CD1c-positive myeloid dendritic cell (primary cell): ENCODE measurements around the gene CRY2.

Experiments
- DNase-seq: peaks from one replicate; pipeline ENCODE4 v3.0.0-alpha.2; 2016; ENCODE audit errors: extremely low spot score

Gene CRY2

DNA sequence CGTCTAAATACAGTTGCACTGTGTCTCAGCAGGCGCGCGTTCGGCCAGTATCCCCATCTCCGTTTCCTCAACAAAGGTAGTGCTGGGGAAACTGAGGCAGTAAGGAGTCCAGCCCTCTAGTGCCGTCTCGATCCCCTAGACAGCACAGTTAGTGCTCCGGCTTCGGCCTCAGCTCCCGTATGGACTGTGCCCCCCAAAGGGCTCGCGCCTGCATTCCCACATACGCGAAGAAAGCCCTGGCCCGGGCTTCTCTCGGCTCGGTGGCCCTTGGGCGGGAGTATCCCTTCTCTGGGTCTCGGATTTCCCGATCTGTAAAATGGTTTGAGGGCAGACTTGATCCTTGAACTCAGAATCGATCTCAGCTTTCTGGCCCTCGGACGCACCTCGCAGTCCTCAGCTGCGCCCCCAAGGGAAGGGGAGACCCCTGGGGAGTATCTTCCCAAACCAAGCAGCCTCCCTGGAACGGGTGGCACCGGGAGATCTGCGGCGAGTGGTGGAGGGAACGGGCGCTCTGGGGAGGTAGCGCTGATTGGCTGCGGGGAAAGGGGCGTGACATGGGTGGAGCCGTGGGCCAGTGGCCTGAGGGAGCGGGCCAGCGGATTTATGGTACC is 71.2 kb downstream of the CRY2 start:
- DNase-seq = peak; percentile 80

DNA sequence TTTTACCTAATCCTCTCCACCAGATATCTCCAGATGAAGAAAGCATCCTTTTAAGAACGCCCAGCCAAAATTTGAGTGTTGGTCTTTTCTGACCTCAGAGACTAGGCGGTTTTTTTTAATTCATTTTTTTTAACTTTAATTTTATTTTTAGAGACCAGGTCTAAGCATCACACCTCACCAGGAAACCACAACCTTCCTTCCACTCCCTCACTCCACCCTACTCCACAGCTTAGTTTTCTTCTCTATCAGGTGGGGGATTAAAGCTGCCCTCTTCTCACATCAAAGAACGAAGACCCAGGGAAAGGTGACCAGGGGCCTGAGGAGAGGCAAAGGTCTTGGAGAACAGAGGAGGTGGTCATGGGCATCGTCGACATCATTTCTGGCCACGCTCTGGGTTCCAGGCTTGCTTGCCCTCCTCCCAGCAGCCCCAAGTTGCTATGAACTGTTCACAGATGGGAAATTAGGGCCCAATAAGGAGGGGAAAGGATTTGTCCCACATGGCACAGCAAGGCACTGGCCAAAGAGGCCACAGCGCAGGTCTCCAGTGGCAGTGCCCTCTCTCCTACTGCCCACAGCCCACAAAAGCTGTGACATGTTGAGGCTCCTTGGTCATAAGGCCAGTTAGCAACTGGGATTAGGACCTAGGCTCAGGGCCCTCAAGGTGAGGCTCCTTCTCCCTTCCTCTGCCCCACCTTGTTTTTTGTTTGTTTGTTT is 71.8 kb downstream of the CRY2 start:
- no peak for DNase-seq

DNA sequence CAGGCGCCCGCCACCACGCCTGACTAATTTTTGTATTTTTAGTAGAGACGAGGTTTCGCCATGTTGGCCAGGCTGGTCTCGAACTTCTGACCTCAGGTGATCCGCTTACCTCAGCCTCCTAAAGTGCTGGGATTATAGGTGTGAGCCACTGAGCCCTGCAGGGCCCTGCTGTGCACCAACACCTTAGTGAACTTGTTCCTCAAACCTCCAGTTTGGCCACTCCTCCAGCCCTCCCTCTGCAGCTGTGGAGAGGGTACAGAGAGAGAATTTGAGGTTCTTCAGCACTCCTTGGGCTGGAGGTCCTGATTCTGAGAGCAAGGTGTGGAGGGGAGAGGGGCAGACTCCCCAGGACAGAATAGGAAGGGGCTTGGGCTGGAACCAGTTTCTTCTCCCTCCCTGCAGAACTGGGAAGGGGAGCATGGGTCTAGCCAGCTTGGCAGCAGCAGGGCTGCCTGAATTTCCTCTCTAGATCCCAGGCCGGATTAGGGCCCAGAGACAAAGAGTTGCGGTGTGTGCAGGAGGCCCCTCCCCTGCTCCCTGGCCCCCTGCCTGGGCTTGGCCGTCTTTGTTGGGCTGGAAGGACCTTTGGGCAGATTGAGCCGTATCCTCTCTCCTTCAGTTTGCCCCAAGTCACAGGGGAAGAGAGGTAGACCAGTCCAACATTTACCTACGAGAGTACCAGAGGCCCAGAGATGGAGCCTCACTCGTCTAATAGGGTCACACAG is 72.7 kb downstream of the CRY2 start:
- no peak for DNase-seq

DNA sequence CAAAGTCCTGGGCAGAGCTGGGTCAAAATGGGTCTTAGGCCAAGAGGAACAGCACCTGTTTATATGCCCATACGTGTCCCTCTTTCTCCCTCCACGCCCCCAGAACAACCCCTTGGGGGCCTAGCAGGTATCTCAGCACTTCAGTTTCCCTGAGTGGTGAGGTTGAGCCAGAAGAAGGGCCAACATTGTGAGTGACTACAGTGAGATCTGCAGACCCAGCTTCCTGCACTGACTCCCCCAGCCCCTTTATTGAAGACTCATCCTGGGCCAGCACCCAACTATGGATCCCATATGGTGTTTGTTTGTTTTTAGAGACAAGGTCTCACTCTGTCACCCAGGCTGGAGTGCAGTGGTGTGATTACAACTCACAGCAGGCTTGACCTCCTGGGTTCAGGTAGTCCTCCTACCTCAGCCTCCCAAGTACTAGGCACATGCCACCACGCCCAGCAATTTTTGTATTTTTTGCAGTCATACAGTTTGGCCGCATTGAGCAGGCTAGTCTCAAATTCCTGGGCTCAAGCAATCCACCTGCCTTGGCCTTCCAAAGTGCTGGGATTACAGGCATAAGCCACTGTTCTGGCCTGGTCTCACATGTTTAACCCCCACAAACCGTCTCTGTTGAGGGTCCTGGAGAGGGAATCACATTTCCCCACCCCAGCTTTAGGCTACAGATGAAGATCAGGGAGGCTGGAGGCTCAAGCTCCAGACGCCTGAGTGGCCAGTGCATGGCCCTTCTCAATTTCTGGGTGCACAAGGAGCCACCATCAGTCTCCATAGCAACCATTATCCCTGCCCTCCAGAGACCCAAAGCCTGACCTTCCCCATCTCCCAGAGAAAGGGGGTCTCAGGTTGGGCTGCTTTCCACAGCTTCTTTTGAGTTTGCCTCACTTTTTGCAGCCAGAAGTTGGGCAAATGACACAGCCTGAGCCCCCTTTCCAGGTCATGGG is 73.5 kb downstream of the CRY2 start:
- no peak for DNase-seq

- no peak for DNase-seq
These were observed 74.5 kb downstream of the CRY2 start for GRCh38 chr11:45921561-45922424.

DNA sequence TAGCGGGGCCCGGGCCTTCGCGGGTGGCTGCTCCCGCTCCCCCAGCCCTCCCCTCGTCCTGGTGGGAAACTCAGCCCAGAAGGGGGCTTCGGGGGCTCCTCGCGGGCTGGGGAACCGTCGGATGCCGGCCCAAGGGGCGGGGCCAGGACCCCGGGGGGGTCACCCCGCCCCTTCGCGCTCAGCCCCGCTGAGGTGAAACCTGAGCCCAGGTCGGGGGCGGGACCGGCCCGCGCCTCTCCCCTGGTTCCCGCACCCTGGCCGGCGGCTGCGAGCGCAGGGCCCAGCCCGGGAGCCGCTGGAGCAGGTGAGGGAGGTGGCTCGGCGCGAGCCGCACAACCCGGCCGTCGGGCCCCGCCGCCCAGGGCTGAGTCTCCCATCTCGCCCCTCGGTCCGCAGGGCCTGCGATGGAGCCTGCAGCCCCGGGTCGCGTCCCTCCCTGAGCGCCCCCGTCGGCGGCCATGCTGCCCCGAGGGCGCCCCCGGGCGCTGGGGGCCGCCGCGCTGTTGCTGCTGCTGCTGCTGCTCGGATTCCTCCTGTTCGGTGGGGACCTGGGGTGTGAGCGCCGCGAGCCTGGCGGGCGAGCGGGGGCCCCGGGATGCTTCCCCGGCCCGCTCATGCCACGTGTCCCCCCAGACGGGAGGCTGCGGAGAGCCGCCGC is 75.3 kb downstream of the CRY2 start, which contains the start of gene LARGE2:
LARGE2 (plus strand) TSS at position 232 of the 658 bp plus-strand sequence; CDS start at position 459, 227 bp downstream.
- no peak for DNase-seq

DNA sequence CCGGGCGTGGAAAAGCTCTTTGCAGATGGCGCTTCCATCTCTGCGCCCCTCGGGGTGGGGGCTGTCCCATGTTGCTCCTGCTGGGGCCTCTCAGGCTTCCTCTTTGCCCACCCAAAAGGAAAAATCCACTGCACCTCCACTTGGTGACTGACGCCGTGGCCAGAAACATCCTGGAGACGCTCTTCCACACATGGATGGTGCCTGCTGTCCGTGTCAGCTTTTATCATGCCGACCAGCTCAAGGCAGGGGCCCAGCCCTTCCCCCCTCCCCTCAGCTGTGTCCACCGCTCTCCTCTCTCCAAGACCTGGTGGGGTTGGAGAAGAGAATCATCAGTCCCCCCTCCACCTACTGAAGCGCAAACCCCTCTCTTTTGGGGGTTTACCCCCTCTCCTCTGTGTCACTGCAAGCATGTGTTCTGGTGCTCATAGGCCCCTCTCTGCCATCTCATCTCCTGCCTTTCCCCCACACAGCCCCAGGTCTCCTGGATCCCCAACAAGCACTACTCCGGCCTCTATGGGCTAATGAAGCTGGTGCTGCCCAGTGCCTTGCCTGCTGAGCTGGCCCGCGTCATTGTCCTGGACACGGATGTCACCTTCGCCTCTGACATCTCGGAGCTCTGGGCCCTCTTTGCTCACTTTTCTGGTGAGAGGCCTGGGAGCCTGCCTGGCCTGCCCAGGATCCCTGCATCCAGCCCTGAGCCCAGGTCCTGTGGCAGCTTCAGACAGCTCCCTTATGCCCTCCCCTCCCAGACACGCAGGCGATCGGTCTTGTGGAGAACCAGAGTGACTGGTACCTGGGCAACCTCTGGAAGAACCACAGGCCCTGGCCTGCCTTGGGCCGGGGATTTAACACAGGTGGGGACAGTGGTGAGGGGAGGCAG is 77.0 kb downstream of the CRY2 start:
- DNase-seq = no peak

DNA sequence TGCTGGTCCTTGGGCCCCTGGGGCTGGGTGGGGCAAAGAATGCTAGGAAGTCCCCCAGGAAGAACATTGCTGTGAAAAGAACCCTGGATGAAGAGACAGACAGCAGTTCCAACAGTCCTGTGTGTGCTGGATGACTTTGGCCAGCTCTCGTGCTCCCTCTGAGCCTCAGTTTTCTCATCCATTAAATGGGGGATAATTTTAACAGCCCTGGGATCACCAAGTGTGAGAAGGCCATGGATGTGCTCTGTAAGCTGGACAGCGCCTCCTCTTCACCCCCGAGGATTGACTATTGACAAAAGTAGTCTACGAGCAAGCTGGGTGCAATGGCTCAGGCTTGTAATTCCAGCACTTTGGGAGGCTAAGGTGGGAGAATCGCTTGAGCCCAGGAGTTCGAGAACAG is 77.7 kb downstream of the CRY2 start:
- DNase-seq = no peak

DNA sequence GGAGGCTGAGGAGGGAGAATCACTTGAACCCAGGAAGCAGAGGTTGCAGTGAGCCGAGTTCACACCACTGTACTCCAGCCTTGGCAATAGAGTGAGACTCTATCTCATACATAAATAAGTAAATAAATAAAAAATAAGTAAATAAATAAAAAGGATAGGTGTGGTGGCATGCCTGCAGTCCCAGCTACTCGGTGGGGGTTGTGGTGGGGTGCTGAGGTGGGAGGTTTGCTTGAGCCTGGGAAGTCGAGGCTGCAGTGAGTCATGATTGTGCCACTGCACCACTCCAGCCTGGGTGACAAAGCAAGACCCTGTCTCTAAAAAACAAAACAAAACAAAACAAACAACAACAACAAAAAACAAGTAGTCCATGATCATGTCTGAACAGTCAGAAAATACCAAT is 78.3 kb downstream of the CRY2 start:
- DNase-seq = no peak

GRCh38 chr11:45926001-45926401 is 78.7 kb downstream of the CRY2 start:
- DNase-seq = no peak

DNA sequence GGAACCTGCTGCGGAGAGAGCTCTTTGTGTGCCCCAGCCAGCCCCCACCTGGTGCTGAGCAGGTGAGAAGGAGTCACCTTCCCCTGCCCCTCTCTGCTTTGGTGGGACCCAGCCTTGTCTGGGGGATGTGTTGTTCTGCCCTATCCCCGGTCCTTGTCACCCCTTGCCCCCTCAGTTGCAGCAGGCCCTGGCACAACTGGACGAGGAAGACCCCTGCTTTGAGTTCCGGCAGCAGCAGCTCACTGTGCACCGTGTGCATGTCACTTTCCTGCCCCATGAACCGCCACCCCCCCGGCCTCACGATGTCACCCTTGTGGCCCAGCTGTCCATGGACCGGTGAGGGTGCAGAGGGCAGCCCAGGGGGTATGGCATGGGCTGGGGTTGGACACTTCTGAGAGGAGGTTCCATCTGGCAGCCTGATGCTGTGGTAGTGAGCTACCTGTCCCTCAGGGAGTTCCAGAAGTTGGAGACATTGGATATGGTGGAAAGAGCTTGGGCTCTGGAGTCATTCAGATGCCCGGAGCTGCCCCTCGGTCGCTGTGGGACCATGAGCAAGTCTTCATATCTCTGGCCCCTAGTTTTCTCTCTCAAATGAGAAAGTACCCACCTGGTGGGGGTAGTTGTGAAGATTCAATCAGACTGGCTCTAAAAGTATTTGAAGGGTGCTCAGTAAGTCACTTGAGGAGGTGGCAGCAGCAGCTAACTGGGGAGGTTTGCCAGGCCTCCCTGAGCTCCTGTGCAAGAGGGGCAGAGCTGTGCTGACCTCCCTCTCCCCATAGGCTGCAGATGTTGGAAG is 79.5 kb downstream of the CRY2 start:
- DNase-seq = no peak

- DNase-seq = no peak
These were observed 80.0 kb downstream of the CRY2 start for GRCh38 chr11:45927332-45927683.

- no peak for DNase-seq
These were observed 80.6 kb downstream of the CRY2 start for GRCh38 chr11:45927684-45928413.

DNA sequence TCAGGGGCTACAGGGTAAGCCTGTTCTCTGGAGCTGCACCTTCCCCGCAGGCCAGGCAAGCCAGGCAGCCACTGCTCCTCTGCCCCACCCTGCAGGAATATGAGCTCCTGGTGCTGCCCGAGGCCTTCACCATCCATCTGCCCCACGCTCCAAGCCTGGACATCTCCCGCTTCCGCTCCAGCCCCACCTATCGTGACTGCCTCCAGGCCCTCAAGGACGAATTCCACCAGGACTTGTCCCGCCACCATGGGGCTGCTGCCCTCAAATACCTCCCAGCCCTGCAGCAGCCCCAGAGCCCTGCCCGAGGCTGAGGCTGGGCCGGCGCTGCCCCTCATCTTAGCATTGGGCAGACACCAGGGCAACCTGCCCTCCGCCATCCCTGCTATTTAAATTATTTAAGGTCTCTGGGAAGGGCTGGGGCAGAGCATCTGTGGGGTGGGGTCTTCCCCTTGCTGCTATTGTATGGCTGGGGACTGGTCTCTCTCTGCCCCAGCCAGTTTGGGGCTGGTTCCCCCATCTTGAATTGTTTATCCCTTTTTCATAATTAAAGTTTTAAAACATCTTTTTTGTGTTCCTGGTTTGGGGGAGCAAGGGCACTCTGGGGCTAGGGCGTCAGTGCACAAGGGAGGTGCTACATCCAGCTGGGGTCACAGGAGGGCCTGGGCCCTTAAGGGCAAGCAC is 81.4 kb downstream of the CRY2 start:
- no peak for DNase-seq

DNA sequence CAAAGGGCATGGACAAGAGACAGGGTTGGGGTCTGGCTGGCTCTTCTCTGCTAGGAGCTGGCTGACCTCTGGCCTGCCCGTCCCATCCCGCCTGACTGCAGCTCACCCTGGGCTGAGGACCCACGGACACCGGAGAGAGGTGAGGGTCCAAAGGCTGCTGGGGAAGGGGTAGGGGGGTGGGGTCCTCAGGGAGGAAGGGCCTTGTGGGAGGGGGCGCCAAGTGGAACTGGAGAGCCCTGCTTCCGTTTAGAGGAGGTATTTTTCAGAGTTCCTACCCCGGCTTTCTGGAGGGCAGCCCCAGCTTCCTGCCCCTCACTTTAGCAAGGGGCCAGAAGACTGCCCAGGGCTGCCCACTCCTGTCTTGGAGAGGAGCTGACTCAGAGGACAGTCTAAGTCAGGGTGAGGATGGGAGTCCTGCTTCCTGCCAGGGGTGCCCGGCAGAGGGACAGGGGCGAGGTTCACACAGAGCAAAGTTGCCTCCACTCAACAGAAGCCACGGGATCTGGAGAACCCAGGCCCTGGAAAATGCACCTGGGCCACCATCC is 82.3 kb downstream of the CRY2 start:
- DNase-seq = no peak

GRCh38 chr11:45930031-45930794 is 82.9 kb downstream of the CRY2 start:
- peak; percentile 15 for DNase-seq
